Measurements from ENCODE around the gene MARCHF9.

Gene MARCHF9

DNA sequence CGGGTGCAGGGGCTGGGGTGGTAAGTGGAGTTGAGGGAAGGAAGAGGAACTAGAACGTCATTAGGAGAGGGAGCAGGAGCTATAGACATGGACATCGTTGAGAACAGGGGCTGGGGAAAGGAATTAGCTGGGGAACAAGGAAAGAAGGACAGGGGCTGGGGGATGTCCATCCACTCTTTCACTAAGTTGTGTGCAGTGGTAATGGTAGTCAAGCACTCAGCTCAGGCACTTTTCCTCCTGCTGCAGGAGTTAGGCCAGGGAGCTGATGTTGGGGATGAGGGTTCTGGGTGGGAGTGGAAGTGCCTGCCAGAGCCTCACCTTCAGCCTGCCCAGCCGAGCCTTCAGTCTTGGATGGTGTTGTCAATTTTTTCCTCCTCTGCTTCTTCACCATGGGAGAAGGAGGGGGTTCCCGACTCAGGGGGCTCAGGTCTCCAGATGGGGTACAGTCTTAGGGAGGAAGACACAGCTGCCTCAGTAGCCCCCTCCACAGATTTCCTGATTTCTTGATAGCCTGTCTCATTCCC, 25.5 kb upstream of the MARCHF9 start:
- peaks cover 0 to 59% (median 0%) of the 10 kb centered on the region in 11 experiments; a peak in 5 of 22 replicates for H4K20me1 ChIP-seq
- no peak for TF ChIP-seq Cebpa-rat (IDR thresholded peaks at IDR 0.05)
- no peak overlapping the region for H3K9ac ChIP-seq
- peaks cover 72 to 91% (median 82%) of the 10 kb centered on the region in 11 experiments for H3K36me3 ChIP-seq
- no peaks in the 10 kb centered on the region for H3K27me3 ChIP-seq
- no peak overlapping the region for H3K27ac ChIP-seq
- peaks cover 0 to 7% (median 5%) of the 10 kb centered on the region in 10 experiments; a peak in 10 of 20 replicates for H3K4me1 ChIP-seq
- H3K4me2 ChIP-seq: no peak overlapping the region
- no peak overlapping the region for H3K4me3 ChIP-seq
- H3K9me3 ChIP-seq (replicated peaks in 1 of 11): peaks cover 0 to 21% (median 13%) of the 10 kb centered on the region in 11 experiments; a peak in 15 of 22 replicates

GRCh38 chr12:57730336-57731067, 24.4 kb upstream of the MARCHF9 start:
- Histone ChIP-seq H3K4me3 (no peak overlapping the region), H4K20me1 (peaks cover 0 to 61% (median 2%) of the 10 kb centered on the region in 11 experiments; a peak in 8 of 22 replicates), H3K4me2 (no peak overlapping the region), H3K36me3 (peaks cover 76 to 96% (median 91%) of the 10 kb centered on the region in 11 experiments), H3K9ac (no peak overlapping the region), H3K27ac (no peak overlapping the region), H3K4me1 (no peaks in the 10 kb centered on the region), H3K9me3 (replicated peaks in 1 of 11) (peaks cover 0 to 21% (median 13%) of the 10 kb centered on the region in 11 experiments; a peak in 15 of 22 replicates), H3K27me3 (no peaks in the 10 kb centered on the region)
- no peak for TF ChIP-seq Cebpa-rat (IDR thresholded peaks at IDR 0.05)

DNA sequence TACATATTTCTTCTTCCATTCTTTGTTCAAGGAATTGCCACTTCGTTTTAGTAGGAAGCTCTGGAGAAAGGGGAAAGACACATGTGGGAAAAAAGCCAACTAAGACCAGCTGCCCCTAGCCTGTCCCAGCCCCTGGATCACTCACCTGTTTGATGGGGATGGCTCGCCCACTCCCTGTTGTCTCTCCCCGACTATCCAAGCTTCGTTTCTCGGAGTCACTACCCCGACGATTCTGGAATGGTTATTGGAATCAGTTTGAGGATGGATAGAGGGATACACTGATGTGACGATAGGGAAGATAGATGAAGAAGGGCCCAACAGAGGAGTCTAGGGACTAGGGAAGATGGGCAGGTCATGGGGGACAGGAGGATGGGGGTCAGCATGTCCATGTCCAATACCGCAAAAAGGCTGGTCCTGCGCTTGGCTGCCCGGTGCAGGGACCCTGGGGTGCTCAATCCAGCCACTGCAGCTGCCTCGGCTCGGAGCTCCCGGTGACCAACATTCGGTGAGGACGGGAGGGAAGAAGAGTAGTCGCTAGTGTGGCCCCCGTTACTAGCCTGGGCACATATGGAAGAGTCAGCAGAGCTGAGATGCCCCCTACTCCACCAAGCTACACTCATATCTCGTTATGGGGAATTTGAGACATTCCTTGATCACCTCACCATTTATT, 23.4 kb upstream of the MARCHF9 start:
- Histone ChIP-seq H3K9ac (no peak overlapping the region), H3K36me3 (peaks cover 69 to 96% (median 84%) of the 10 kb centered on the region in 11 experiments), H4K20me1 (peaks cover 0 to 70% (median 12%) of the 10 kb centered on the region in 11 experiments; a peak in 12 of 22 replicates), H3K9me3 (replicated peaks in 1 of 11) (peaks cover 0 to 14% (median 10%) of the 10 kb centered on the region in 11 experiments; a peak in 15 of 22 replicates), H3K4me2 (no peak overlapping the region), H3K27me3 (no peaks in the 10 kb centered on the region), H3K4me1 (0 out of 20 replicates have a peak, but pooled peaks cover 0 to 5% (median 0%) of the 10 kb centered on the region in 10 experiments), H3K27ac (no peak overlapping the region), H3K4me3 (no peak overlapping the region)
- no peak for TF ChIP-seq Cebpa-rat (IDR thresholded peaks at IDR 0.05)

DNA sequence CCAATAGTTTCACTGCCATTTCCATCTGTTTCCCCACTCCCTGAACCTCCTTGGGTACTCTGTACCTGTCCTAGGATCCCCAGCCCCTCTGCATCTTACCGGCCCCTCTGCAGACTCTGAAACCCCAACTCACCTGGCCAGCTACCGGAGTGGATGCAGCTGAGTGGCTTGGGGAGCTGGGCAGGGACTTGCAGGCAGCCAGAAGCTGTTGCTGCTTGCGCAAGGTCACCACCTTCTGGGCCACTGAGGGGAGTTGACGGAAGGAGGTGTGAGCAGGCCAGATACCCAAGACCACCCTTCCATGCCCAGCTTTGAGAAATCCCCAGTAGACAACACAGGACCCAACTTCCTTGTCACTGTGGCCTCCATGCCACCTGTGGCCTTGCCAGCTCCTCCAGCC, 22.6 kb upstream of the MARCHF9 start:
- Histone ChIP-seq H3K27me3 (no peaks in the 10 kb centered on the region), H4K20me1 (peaks cover 0 to 70% (median 19%) of the 10 kb centered on the region in 11 experiments; a peak in 13 of 22 replicates), H3K36me3 (peaks cover 62 to 96% (median 84%) of the 10 kb centered on the region in 11 experiments), H3K4me3 (no peak overlapping the region), H3K9ac (no peak overlapping the region), H3K4me2 (no peak overlapping the region), H3K4me1 (0 out of 20 replicates have a peak, but pooled peaks cover 0 to 5% (median 0%) of the 10 kb centered on the region in 10 experiments), H3K9me3 (replicated peaks in 1 of 11) (peaks cover 0 to 6% (median 3%) of the 10 kb centered on the region in 11 experiments; a peak in 13 of 22 replicates), H3K27ac (no peak overlapping the region)
- no peak for TF ChIP-seq Cebpa-rat (IDR thresholded peaks at IDR 0.05)

- Histone ChIP-seq H3K9me3 (replicated peaks in 1 of 11) (no peaks in the 10 kb centered on the region), H3K27ac (no peak overlapping the region), H3K4me3 (no peak overlapping the region), H3K4me2 (no peak overlapping the region), H4K20me1 (peaks cover 0 to 75% (median 19%) of the 10 kb centered on the region in 11 experiments; a peak in 13 of 22 replicates), H3K36me3 (peaks cover 55 to 96% (median 84%) of the 10 kb centered on the region in 11 experiments), H3K9ac (no peak overlapping the region), H3K4me1 (0 out of 20 replicates have a peak, but pooled peaks cover 0 to 5% (median 0%) of the 10 kb centered on the region in 10 experiments), H3K27me3 (no peaks in the 10 kb centered on the region)
- no peak for TF ChIP-seq Cebpa-rat (IDR thresholded peaks at IDR 0.05)
Measured at GRCh38 chr12:57732726-57733593, 21.9 kb upstream of the MARCHF9 start.

DNA sequence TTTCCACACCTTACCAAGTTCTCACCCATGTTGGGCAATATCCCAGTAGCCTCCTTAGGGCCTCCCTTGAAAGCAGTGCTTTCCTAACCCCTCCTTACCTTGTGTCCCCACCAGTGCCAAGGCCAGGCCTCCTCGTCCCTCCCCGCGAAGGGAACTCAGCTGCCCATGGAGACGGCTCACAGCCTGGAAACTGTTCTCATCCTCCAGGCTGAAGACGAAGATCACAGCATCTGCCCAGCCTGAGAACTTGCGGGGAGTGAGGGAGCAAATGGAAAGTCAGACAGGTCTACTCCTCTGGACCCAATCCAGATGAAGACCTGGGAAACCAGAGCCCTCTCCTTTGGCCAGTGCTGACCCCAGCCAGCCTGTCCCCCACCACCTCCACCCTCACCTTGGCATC, 21.0 kb upstream of the MARCHF9 start:
- Histone ChIP-seq H3K27ac (no peak overlapping the region), H3K9ac (no peak overlapping the region), H3K4me1 (peaks cover 0 to 6% (median 0%) of the 10 kb centered on the region in 10 experiments; a peak in 7 of 20 replicates), H3K4me3 (no peak overlapping the region), H3K9me3 (replicated peaks in 1 of 11) (no peaks in the 10 kb centered on the region), H3K27me3 (no peaks in the 10 kb centered on the region), H3K36me3 (peaks cover 54 to 89% (median 77%) of the 10 kb centered on the region in 11 experiments), H3K4me2 (no peak overlapping the region), H4K20me1 (peaks cover 0 to 70% (median 19%) of the 10 kb centered on the region in 11 experiments; a peak in 13 of 22 replicates)
- no peak; a peak in 1 of 22 replicates for TF ChIP-seq Cebpa-rat (IDR thresholded peaks at IDR 0.05)

GRCh38 chr12:57734591-57734990, 20.3 kb upstream of the MARCHF9 start:
- peaks cover 0 to 76% (median 19%) of the 10 kb centered on the region in 11 experiments; a peak in 13 of 22 replicates for H4K20me1 ChIP-seq
- H3K36me3 ChIP-seq: peaks cover 51 to 87% (median 73%) of the 10 kb centered on the region in 11 experiments
- no peaks in the 10 kb centered on the region for H3K9me3 ChIP-seq (replicated peaks in 1 of 11)
- H3K4me3 ChIP-seq: no peak overlapping the region
- H3K4me2 ChIP-seq: no peak overlapping the region
- no peaks in the 10 kb centered on the region for H3K27me3 ChIP-seq
- H3K4me1 ChIP-seq: peaks cover 6 to 13% (median 6%) of the 10 kb centered on the region in 10 experiments
- H3K27ac ChIP-seq: no peak overlapping the region
- no peak overlapping the region for H3K9ac ChIP-seq
- TF ChIP-seq Cebpa-rat (IDR thresholded peaks at IDR 0.05): no peak

DNA sequence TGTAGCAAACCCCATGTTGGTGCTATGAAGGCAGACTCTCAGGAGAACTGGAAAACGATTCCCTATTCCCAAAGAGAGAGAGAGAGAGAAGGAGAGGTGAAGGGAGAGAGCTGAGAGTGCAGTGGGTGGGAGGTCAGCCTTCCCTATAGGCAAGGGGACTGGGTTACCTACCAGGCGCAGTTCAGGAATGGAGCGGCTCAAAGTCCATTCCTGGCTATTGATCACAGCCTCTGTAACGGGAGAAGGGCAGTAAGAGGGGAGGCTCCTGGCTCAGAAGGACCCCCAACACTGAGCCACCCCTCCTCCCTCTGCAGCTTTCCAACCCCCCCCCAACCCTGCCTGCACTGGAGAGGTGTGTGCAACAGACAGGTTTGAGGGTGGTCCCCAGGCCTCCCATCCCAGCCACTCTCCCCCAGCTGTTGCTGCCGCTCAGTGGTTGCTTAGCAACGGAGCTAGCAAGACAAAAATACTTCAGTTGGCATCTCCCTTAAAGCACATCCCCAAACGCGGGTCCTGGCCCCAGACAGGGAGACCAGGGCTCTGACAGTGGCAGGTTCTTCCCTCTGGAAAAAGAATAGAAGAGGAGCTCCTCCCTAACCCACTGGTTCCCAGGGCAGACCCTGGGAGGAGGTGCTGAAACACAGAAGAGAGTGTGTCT, 19.6 kb upstream of the MARCHF9 start:
- peaks cover 44 to 80% (median 65%) of the 10 kb centered on the region in 11 experiments for H3K36me3 ChIP-seq
- no peak overlapping the region; a peak in 1 of 22 replicates for H3K9ac ChIP-seq
- peaks cover 0 to 83% (median 19%) of the 10 kb centered on the region in 11 experiments; a peak in 13 of 22 replicates for H4K20me1 ChIP-seq
- H3K27ac ChIP-seq: no peak overlapping the region
- H3K4me1 ChIP-seq: peaks cover 13 to 20% (median 14%) of the 10 kb centered on the region in 10 experiments
- H3K27me3 ChIP-seq: no peaks in the 10 kb centered on the region
- TF ChIP-seq Cebpa-rat (IDR thresholded peaks at IDR 0.05): no peak
- H3K4me2 ChIP-seq: no peak overlapping the region
- H3K4me3 ChIP-seq: no peak overlapping the region
- H3K9me3 ChIP-seq (replicated peaks in 1 of 11): no peaks in the 10 kb centered on the region
